SIG-M5 treated with dmso at 0.1 percent for 504 hours (cell line): ENCODE measurements around the gene NR1D2.
A peak's percentile ranks its signal among the peaks of the same experiment; 100 is the strongest.

ENCODE experiments used
- DNase-seq: peaks from one replicate; lab custom pipeline; 2025; ENCODE audit not compliant: unreplicated experiment; lab: John Stamatoyannopoulos, UW

Gene NR1D2

GRCh38 chr3:23928524-23928923, 16.6 kb upstream of the NR1D2 start:
- peak; percentile 34 for DNase-seq

- no peak for DNase-seq
Measured at GRCh38 chr3:23931597-23931996, 13.5 kb upstream of the NR1D2 start.

- no peak for DNase-seq
Measured at GRCh38 chr3:23932571-23932970, 12.5 kb upstream of the NR1D2 start.

GRCh38 chr3:23934253-23934652, 10.8 kb upstream of the NR1D2 start:
- no peak for DNase-seq

GRCh38 chr3:23937296-23937695, 7.8 kb upstream of the NR1D2 start:
- DNase-seq = no peak

GRCh38 chr3:23938688-23939087, 6.4 kb upstream of the NR1D2 start:
- peak; percentile 58 for DNase-seq

GRCh38 chr3:23940775-23941174, 4.3 kb upstream of the NR1D2 start:
- no peak for DNase-seq

GRCh38 chr3:23941440-23941839, 3.6 kb upstream of the NR1D2 start:
- no peak for DNase-seq

GRCh38 chr3:23942546-23942945, 2.5 kb upstream of the NR1D2 start:
- DNase-seq = no peak

GRCh38 chr3:23944007-23944783, 891 bp upstream of the NR1D2 start:
- DNase-seq = no peak

- no peak for DNase-seq
Measured at GRCh38 chr3:23945663-23945912, 502 bp downstream of the NR1D2 start.

GRCh38 chr3:23945913-23946687, 1.0 kb downstream of the NR1D2 start:
- DNase-seq = peak; percentile 89

- no peak for DNase-seq
Measured at GRCh38 chr3:23948761-23949160, 3.7 kb downstream of the NR1D2 start.

- no peak for DNase-seq
Measured at GRCh38 chr3:23949784-23950183, 4.7 kb downstream of the NR1D2 start.

GRCh38 chr3:23950293-23950692, 5.2 kb downstream of the NR1D2 start:
- DNase-seq = no peak

- no peak for DNase-seq
Measured at GRCh38 chr3:23952646-23953045, 7.6 kb downstream of the NR1D2 start.

GRCh38 chr3:23953523-23953922, 8.4 kb downstream of the NR1D2 start:
- DNase-seq = no peak

GRCh38 chr3:23954144-23954543, 9.1 kb downstream of the NR1D2 start:
- no peak for DNase-seq

- no peak for DNase-seq
Measured at GRCh38 chr3:23956701-23957100, 11.6 kb downstream of the NR1D2 start.

- DNase-seq = peak; percentile 61
Measured at GRCh38 chr3:23959135-23959900, 14.2 kb downstream of the NR1D2 start.

- no peak for DNase-seq
Measured at GRCh38 chr3:23960649-23961048, 15.6 kb downstream of the NR1D2 start.

- no peak for DNase-seq
Measured at GRCh38 chr3:23961066-23961465, 16.0 kb downstream of the NR1D2 start.
